ENCODE data around the gene CD248. TPM values are rescaled to one million over a fixed set of nuclear protein-coding genes. Genes with fewer than 3 reads are reported as not detected.
A peak's percentile ranks its signal among the peaks of the same experiment; 100 is the strongest.

Gene CD248
- total RNA-seq, 1 donor: 85.1 TPM

- no peak for DNase-seq (ENCODE audit: low read depth)
- TF ChIP-seq, protein P1, sequence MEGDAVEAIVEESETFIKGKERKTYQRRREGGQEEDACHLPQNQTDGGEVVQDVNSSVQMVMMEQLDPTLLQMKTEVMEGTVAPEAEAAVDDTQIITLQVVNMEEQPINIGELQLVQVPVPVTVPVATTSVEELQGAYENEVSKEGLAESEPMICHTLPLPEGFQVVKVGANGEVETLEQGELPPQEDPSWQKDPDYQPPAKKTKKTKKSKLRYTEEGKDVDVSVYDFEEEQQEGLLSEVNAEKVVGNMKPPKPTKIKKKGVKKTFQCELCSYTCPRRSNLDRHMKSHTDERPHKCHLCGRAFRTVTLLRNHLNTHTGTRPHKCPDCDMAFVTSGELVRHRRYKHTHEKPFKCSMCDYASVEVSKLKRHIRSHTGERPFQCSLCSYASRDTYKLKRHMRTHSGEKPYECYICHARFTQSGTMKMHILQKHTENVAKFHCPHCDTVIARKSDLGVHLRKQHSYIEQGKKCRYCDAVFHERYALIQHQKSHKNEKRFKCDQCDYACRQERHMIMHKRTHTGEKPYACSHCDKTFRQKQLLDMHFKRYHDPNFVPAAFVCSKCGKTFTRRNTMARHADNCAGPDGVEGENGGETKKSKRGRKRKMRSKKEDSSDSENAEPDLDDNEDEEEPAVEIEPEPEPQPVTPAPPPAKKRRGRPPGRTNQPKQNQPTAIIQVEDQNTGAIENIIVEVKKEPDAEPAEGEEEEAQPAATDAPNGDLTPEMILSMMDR (IDR thresholded peaks at IDR 0.05; ENCODE audit: insufficient read depth, low read depth, low read length): no peak
- H3K4me3 ChIP-seq (ENCODE audit: low read depth, low read length): no peak overlapping the region
These were observed 45.0 kb downstream of the CD248 start for GRCh38 chr11:66271816-66272215.

DNA sequence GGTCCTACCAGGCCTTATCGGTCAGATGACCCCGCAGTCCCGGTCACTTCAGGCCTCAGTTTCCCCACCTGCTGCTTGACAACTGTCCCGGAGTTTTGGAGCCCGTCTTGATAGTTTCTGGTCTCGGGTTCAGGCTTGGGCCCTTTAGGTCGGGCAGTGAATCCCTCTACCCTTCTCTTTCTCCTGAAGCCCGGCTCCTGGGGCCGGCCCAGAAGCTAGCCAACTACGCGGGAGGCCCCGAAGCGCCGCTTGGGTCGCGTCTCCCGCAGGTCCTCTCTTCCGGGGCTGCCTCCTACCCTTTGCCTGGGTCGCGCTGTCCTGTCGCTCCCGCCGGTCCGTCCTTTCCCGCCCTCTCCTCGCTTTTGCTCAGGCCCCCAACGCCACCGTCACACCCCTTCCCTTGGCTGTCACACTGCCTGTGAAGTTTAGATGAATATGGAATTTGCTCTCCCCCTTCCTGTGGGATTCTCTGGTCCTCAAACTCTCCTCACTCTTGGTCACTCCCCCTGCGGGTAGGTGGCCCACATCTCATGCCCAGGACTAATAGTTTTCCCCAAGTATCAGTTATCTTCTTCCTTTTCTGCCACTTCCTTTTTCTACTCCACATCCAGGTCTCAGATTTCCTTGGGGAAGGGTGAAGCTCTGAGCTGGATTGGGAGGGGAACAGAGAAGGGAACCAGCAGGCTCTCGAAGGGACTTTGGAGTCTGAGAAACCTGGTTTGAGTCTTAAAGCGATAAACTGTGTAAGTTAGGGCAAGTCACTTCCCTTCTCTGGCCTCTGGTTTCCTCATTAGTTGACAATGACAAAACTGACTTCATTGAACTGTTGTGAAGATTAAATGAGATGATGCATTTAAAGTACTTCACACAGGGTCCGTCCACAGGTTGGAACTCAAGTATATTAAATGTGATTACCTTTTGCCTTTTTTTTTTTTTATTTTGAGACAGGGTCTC lies 47.6 kb downstream of the CD248 start:
- peak overlapping the region; percentile 99 for H3K4me3 ChIP-seq (ENCODE audit: low read depth, low read length)
- DNase-seq (ENCODE audit: low read depth): peak; percentile 40
- TF ChIP-seq, protein P1 (IDR thresholded peaks at IDR 0.05; ENCODE audit: insufficient read depth, low read depth, low read length): peak; percentile 43

DNA sequence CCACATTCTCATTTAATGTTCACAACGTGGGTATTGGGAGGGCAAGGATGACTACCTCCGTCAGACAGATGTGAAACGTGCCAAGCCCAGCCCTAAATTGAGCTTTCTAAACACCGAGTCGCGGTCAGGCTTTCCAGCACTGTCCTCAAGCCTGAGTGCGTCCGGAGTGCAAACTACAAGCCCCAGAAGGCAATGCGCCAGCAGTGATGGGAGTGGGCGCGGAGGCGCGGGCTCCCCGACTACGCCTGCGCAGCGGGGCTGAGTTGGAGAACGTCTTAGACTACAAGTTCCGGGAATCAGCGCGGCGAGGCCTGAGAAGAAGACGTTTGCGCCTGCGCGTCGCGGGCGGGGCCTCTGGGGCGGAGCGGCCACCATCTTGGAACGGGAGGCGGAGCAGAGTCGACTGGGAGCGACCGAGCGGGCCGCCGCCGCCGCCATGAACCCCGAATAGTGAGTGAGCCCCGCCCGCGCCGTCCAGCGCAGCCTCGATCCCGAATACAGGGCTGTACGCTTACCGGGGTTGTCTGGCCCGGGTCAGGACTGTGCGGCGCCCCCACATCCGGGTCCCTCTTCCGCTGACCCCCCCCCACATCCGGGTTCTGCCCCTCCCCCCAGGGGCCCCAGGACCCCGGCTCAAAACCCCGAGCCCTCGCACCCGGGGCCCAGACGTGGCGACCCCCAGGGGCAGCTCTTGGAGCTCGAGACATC lies 48.4 kb downstream of the CD248 start, which contains the start of gene RAB1B:
Gene RAB1B, plus strand, starts transcription at position 396 of the 708 bp plus-strand sequence. Its CDS starts 41 bp downstream, at position 437.
- DNase-seq (ENCODE audit: low read depth): peak; percentile 99
- TF ChIP-seq, protein P1 (IDR thresholded peaks at IDR 0.05; ENCODE audit: insufficient read depth, low read depth, low read length): no peak
- peak within 1 kb of the TSS; percentile 99 for H3K4me3 ChIP-seq (ENCODE audit: low read depth, low read length)

GRCh38 chr11:66267379-66268243 lies 49.2 kb downstream of the CD248 start:
- TF ChIP-seq, protein P1 (IDR thresholded peaks at IDR 0.05; ENCODE audit: insufficient read depth, low read depth, low read length): peak; percentile 5
- peak overlapping the region; percentile 99 for H3K4me3 ChIP-seq (ENCODE audit: low read depth, low read length)
- peak; percentile 88 for DNase-seq (ENCODE audit: low read depth)

- TF ChIP-seq, protein P1 (IDR thresholded peaks at IDR 0.05; ENCODE audit: insufficient read depth, low read depth, low read length): no peak
- peak overlapping the region; percentile 99 for H3K4me3 ChIP-seq (ENCODE audit: low read depth, low read length)
- DNase-seq (ENCODE audit: low read depth): no peak
These were observed 49.8 kb downstream of the CD248 start for GRCh38 chr11:66267039-66267378.

DNA sequence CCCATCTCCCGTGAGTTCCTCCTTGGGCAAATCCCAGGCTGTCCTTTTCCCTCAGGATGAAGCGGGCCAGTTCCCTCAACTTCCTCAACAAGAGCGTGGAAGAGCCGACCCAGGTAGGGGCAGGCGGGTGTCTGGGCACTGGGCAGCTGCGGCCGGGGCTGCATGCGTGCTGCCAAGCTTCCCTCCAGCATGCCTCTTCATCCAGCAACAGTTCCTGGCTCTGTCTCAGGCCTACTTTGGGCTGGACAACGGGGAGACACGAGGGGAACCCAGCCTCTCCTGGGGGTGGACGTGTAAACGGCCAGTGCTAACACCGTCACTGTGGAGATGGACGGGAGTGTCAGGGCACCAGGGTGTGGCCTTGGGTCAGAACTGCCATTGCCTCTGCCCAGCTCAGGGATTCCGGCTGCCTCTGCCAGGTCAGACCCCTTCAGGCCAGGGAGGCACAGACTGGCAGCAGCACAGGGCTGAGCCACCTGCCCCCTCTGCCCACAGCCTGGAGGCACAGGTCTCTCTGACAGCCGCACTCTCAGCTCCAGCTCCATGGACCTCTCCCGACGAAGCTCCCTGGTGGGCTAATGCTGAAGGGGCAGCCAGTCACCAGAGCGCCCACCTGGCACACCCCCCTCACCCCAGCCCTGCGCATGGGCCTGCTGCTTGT lies 50.3 kb downstream of the CD248 start:
- H3K4me3 ChIP-seq (ENCODE audit: low read depth, low read length): peak overlapping the region; percentile 99
- TF ChIP-seq, protein P1 (IDR thresholded peaks at IDR 0.05; ENCODE audit: insufficient read depth, low read depth, low read length): no peak
- no peak for DNase-seq (ENCODE audit: low read depth)

All from fibroblast of villous mesenchyme (primary cell).